ENCODE results near the gene PRAF2.

- no peak for TF ChIP-seq CTCF (IDR thresholded peaks at IDR 0.05)
- no peak for TF ChIP-seq POLR2A (IDR thresholded peaks at IDR 0.05; ENCODE audit: low read depth)
These were observed 15.8 kb upstream of the PRAF2 start for GRCh38 chrX:49089553-49089952.
